GM12878 (cell line): ENCODE data around the gene CCR8. TPM values are rescaled to one million over a fixed set of nuclear protein-coding genes. Genes with fewer than 3 reads are reported as not detected.

Experiments used
- ATAC-seq: fragments of 200-7000 bp; cut with Tn5 transposase; 3 replicates; pipeline ENCODE4 v1.9.1; 2020; ENCODE audit warnings: mild to moderate bottlenecking, moderate library complexity
- BruUV-seq: library from RNA; stranded (reverse); fragments of 400-500 nt; replicated peaks from 2 replicates; lab custom pipeline; 2021; lab: Mats Ljungman, UMichigan
- CTCF ChIA-PET: fragments of 300-600 bp; sonication (Branson Sonifier 250); formaldehyde crosslinking; extraction: SDS; loops from one replicate; lab custom pipeline; 2021; ENCODE audit warnings: inconsistent platforms; lab: Yijun Ruan, JAX
- POLR2A ChIA-PET: fragments of 350-600 bp; formaldehyde crosslinking; extraction: SDS; loops from one replicate; lab custom pipeline; 2021; ENCODE audit warnings: inconsistent platforms; lab: Charles Lee
- RAD21 ChIA-PET: fragments of 300-600 bp; sonication (Branson Sonifier 250); formaldehyde crosslinking; loops from one replicate; lab custom pipeline; 2023; ENCODE audit warnings: antibody characterized with exemption; ENCODE audit not compliant: unreplicated experiment; lab: Charles Lee
- SMC1A ChIA-PET: fragments of 300-600 bp; sonication (Branson Sonifier 250); formaldehyde crosslinking; loops from one replicate; lab custom pipeline; 2023; ENCODE audit not compliant: unreplicated experiment, uncharacterized antibody; lab: Charles Lee
- DNase-seq: peaks from one replicate; pipeline ENCODE4 v3.0.0-alpha.2; 2011; ENCODE audit warnings: low read depth, low spot score
- FAIRE-seq: peaks from 3 replicates; lab custom pipeline; 2011; peaks lifted over from hg19 to GRCh38; lab: Jason Lieb, UNC
- H2AFZ ChIP-seq: 2 replicates; pipeline ENCODE4 v1.6.0; 2011; ENCODE audit warnings: low read depth, low read length, control low read depth; ENCODE audit not compliant: control insufficient read depth
- H3K27ac ChIP-seq: 2 replicates; pipeline ENCODE4 v1.5.1; 2011; ENCODE audit warnings: control low read depth; ENCODE audit not compliant: control insufficient read depth, insufficient read depth
- H3K27me3 ChIP-seq, 2 experiments: replicated peaks in 1 of 2; 2 replicates each; pipeline versions ENCODE4 v1.6.0 to v1.6.1; 2011; ENCODE audit warnings: low read length in 1 of 2; ENCODE audit not compliant: control insufficient read depth in 2 of 2, insufficient read depth in 2 of 2
- H3K36me3 ChIP-seq, 2 experiments: 2 replicates each; pipeline ENCODE4 v1.5.1; 2011; ENCODE audit warnings: low read length in 1 of 2; ENCODE audit not compliant: control insufficient read depth in 2 of 2, insufficient read depth in 2 of 2
- H3K4me1 ChIP-seq: 2 replicates; pipeline ENCODE4 v1.6.1; 2011; ENCODE audit warnings: mild to moderate bottlenecking, low read length, moderate library complexity, mixed read lengths; ENCODE audit not compliant: control insufficient read depth, insufficient read depth
- H3K4me2 ChIP-seq: 2 replicates; pipeline ENCODE4 v1.6.0; 2011; ENCODE audit warnings: control low read depth; ENCODE audit not compliant: control insufficient read depth, insufficient read depth
- H3K4me3 ChIP-seq: fragments of 200-600 bp; sonication (generic); 2 replicates; pipeline ENCODE4 v1.5.1; 2016
- H3K79me2 ChIP-seq: 2 replicates; pipeline ENCODE4 v1.6.0; 2011; ENCODE audit warnings: low read length; ENCODE audit not compliant: control insufficient read depth, insufficient read depth
- H3K9ac ChIP-seq: 2 replicates; pipeline ENCODE4 v1.8.0; 2011; ENCODE audit warnings: low read length, control low read depth, mixed read lengths; ENCODE audit not compliant: control insufficient read depth, insufficient read depth
- H3K9me3 ChIP-seq: replicated peaks from 3 replicates; pipeline ENCODE4 v1.5.1; 2011; ENCODE audit warnings: mild to moderate bottlenecking, low read length; ENCODE audit not compliant: control insufficient read depth, insufficient read depth
- H4K20me1 ChIP-seq: 2 replicates; pipeline ENCODE4 v1.6.0; 2011; ENCODE audit not compliant: control insufficient read depth, insufficient read depth
- BCL11A ChIP-seq: IDR thresholded peaks from 2 replicates; pipeline ENCODE4 v1.6.1; 2011; ENCODE audit warnings: low read depth, low read length
- BHLHE40 ChIP-seq, 2 experiments: fragments of 450-650 bp in 1 of 2; IDR thresholded peaks; 2 replicates each; pipeline ENCODE4 v1.6.1; 2011 to 2017; ENCODE audit warnings: low read depth in 2 of 2, borderline replicate concordance in 1 of 2, improper control_type of control experiment in 1 of 2, low read length in 1 of 2, mild to moderate bottlenecking in 1 of 2
- BMI1 ChIP-seq: fragments of 450-650 bp; IDR thresholded peaks from 2 replicates; pipeline ENCODE4 v1.6.1; 2016; ENCODE audit warnings: mild to moderate bottlenecking, moderate library complexity, borderline replicate concordance
- ELK1 ChIP-seq: IDR thresholded peaks from 2 replicates; pipeline ENCODE4 v1.6.1; 2012; ENCODE audit warnings: low read depth, low read length, improper control_type of control experiment
- EP300 ChIP-seq, 2 experiments: fragments of 150-350 bp in 1 of 2; IDR thresholded peaks; 2 replicates each; pipeline ENCODE4 v1.6.1; 2011 to 2012; ENCODE audit warnings: low read depth in 2 of 2, low read length in 2 of 2, borderline replicate concordance in 1 of 2, improper control_type of control experiment in 1 of 2, inconsistent platforms in 1 of 2; ENCODE audit not compliant: control insufficient read depth in 1 of 2
- FOXK2 ChIP-seq: fragments of 450-650 bp; IDR thresholded peaks from 2 replicates; pipeline ENCODE4 v1.6.1; 2017; ENCODE audit warnings: mild to moderate bottlenecking, moderate library complexity
- KLF5 ChIP-seq: fragments of 450-650 bp; IDR thresholded peaks from 2 replicates; pipeline ENCODE4 v1.6.1; 2014; ENCODE audit warnings: mild to moderate bottlenecking; ENCODE audit not compliant: partially characterized antibody
- LARP7 ChIP-seq: fragments of 450-650 bp; IDR thresholded peaks from 2 replicates; pipeline ENCODE4 v1.6.1; 2017; ENCODE audit warnings: mild to moderate bottlenecking
- MEF2A ChIP-seq: IDR thresholded peaks from 2 replicates; pipeline ENCODE4 v1.6.1; 2011; ENCODE audit warnings: low read depth, mild to moderate bottlenecking, low read length, moderate library complexity; ENCODE audit not compliant: insufficient read depth
- MTA3 ChIP-seq: IDR thresholded peaks from 2 replicates; pipeline ENCODE4 v1.6.1; 2012; ENCODE audit warnings: low read length, inconsistent platforms, borderline replicate concordance
- NFYA ChIP-seq: IDR thresholded peaks from 2 replicates; pipeline ENCODE4 v1.6.1; 2011; ENCODE audit warnings: low read depth, mild to moderate bottlenecking, low read length, improper control_type of control experiment, borderline replicate concordance
- NFYB ChIP-seq: IDR thresholded peaks from 2 replicates; pipeline ENCODE4 v1.6.1; 2011; ENCODE audit warnings: low read depth, mild to moderate bottlenecking, low read length, improper control_type of control experiment, moderate library complexity; ENCODE audit not compliant: insufficient read depth
- POLR2A ChIP-seq: IDR thresholded peaks from 2 replicates; pipeline ENCODE4 v1.6.1; 2011; ENCODE audit warnings: low read depth, mild to moderate bottlenecking, low read length
- RELA ChIP-seq: fragments of 450-650 bp; IDR thresholded peaks from 2 replicates; pipeline ENCODE4 v1.8.0; 2014; ENCODE audit warnings: borderline replicate concordance; ENCODE audit not compliant: partially characterized antibody
- SIN3A ChIP-seq: IDR thresholded peaks from 2 replicates; pipeline ENCODE4 v1.6.1; 2012; ENCODE audit warnings: low read depth, low read length, improper control_type of control experiment
- SMC3 ChIP-seq: IDR thresholded peaks from 2 replicates; pipeline ENCODE4 v1.6.1; 2011; ENCODE audit warnings: low read length, improper control_type of control experiment, borderline replicate concordance
- WRNIP1 ChIP-seq: IDR thresholded peaks from 2 replicates; pipeline ENCODE4 v1.6.1; 2011; ENCODE audit warnings: low read depth, low read length, improper control_type of control experiment, borderline replicate concordance
- in situ Hi-C: fragments of 300-500 bp; cut with MboI; formaldehyde crosslinking; loops from 9 replicates; pipeline ENCODE4 v1.14.3; 2018; ENCODE audit warnings: mixed read lengths
- intact Hi-C: fragments of 100-400 bp; cut with micrococcal nuclease; formaldehyde crosslinking; loops from one replicate; pipeline ENCODE4 v1.14.2; 2022; ENCODE audit not compliant: unreplicated experiment
- polyA plus RNA-seq, 11 experiments: library from polyadenylated mRNA; depleted of rRNA in 4 of 11; unstranded in 6 of 11; stranded (reverse) in 5 of 11; fragments of >200 nt; fragmentation: Nextera tagmentation in 4 of 11; fragmentation: Illumina TruSeq in 1 of 11; extraction: Ambion mirVana in 4 of 11; extraction: Trizol in 1 of 11; gene quantifications; 1 replicate in 1 of 11; 2 replicates in 10 of 11; pipeline versions ENCODE4 v1.2.1 to v1.2.3, GENCODE V29; 2011 to 2016; ENCODE audit warnings: inconsistent platforms in 2 of 11, missing spikeins in 2 of 11, low read depth in 1 of 11
- total RNA-seq, 4 experiments: library from RNA; depleted of rRNA in 3 of 4; stranded (reverse); fragments of >200 nt in 3 of 4; fragmentation: Illumina TruSeq in 1 of 4; extraction: Trizol in 1 of 4; gene quantifications; 2 replicates each; pipeline versions ENCODE4 v1.2.1 to v1.2.3, GENCODE V29; 2013 to 2021

The CCR8 gene
- total and polyA plus RNA-seq, 10 of the 15 experiments (the other 5 are each of a cell fraction or from before 2014, with no cell fraction given): 5.2 to 28.8 (median 15.6) TPM

DNA sequence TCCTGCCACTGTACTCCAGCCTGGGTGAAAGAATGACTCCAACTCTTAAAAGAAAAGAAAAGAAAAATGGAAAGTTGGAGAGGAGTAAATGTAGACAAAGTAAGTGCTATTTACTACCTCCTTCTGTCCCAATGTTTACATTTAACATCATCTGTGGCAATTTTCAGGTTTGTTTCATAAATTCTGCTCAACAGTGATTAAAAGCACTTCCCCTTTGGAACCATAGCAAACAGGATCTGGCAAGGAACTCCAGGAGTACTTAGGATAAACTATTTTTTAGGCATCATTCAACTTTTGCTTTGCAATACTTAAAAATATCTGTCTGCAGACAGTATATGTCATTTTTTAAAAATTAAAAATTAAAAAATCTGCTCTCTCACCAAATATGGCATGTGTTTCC, 44.2 kb upstream of the CCR8 start:
- FAIRE-seq (no peak), DNase-seq (no peak), ATAC-seq (no peak)
- intact Hi-C loops (loop anchor here (10.0 kb wide), 1 partner anchor 551 kb away; no protein-coding TSS in a partner anchor), in situ Hi-C loops (loop anchor here (5.0 kb wide), 1 partner anchor 98 kb away; no protein-coding TSS in a partner anchor)
- no peaks in the 10 kb centered on the region for H3K27me3 ChIP-seq
- ChIA-PET SMC1A (interaction anchor here (1.3 to 20.6 kb wide), 7 partner anchors 12 to 184 kb away, joined by 3 to 648 read pairs (median 163); partner anchors contain the start of genes CX3CR1 and XIRP1), CTCF (interaction anchor here (8.2 to 15.1 kb wide), 3 partner anchors 11 to 94 kb away, joined by 191 to 756 read pairs (median 389); partner anchors contain the start of genes CX3CR1 and XIRP1), RAD21 (interaction anchor here (1.4 to 12.6 kb wide), 3 partner anchors 10 to 96 kb away, joined by 3 to 456 read pairs (median 5); partner anchors contain the start of gene XIRP1), POLR2A (interaction anchor here (0.6 kb wide), 2 partner anchors 99 to 101 kb away, joined by 3 read pairs; no protein-coding TSS in a partner anchor)
- no peak overlapping the region for H3K9ac ChIP-seq
- H3K4me1 ChIP-seq: peaks cover 22% of the 10 kb centered on the region
- H4K20me1 ChIP-seq: no peaks in the 10 kb centered on the region
- no peak overlapping the region for H2AFZ ChIP-seq
- no TSS peak for BruUV-seq
- TF ChIP-seq WRNIP1 (no peak), EP300 (IDR thresholded peaks at IDR 0.05; ENCODE audit: borderline replicate concordance in 1 of 2, control insufficient read depth in 1 of 2, low read depth in 2 of 2, low read length in 2 of 2) (no peak), BHLHE40 (IDR thresholded peaks at IDR 0.05; ENCODE audit: borderline replicate concordance in 1 of 2, low read depth in 2 of 2, low read length in 1 of 2) (no peak), FOXK2 (no peak), MEF2A (no peak), SMC3 (no peak), BCL11A (no peak), MTA3 (no peak), SIN3A (no peak), NFYB (no peak), LARP7 (no peak), RELA (no peak), BMI1 (no peak), NFYA (no peak), ELK1 (no peak), KLF5 (no peak), POLR2A (no peak)
- no peaks in the 10 kb centered on the region for H3K9me3 ChIP-seq
- H3K79me2 ChIP-seq: no peaks in the 10 kb centered on the region
- no peak overlapping the region for H3K27ac ChIP-seq
- no peak overlapping the region for H3K4me2 ChIP-seq
- no peak overlapping the region for H3K4me3 ChIP-seq
- no peaks in the 10 kb centered on the region for H3K36me3 ChIP-seq
